Dermis blood vessel endothelial cell (primary cell): ENCODE data around the gene NAXD. TPM values are rescaled to one million over a fixed set of nuclear protein-coding genes. Genes with fewer than 3 reads are reported as not detected.
"Not testable (repeated sequence)": the region's sequence is repeated elsewhere in the genome, so short reads cannot be mapped to it uniquely, and the experiment has no call there.

ENCODE experiments used
- DNase-seq: peaks from one replicate; pipeline ENCODE4 v3.0.0; 2010
- total RNA-seq: library from RNA; depleted of rRNA; stranded (reverse); fragments of >200 nt; gene quantifications from 2 replicates; pipeline ENCODE4 v1.2.3, GENCODE V29; 2014

The NAXD gene
- total RNA-seq, 1 donor from 2014 or later: 24.8 TPM

GRCh38 chr13:110628952-110629701, 13.8 kb downstream of the NAXD start:
- DNase-seq: peak; percentile 56

- DNase-seq: no peak
Observed at GRCh38 chr13:110629735-110630134, 14.4 kb downstream of the NAXD start.

GRCh38 chr13:110630566-110631119, 15.3 kb downstream of the NAXD start:
- no peak for DNase-seq

- DNase-seq: not testable (repeated sequence)
Observed at GRCh38 chr13:110632255-110632654, 16.9 kb downstream of the NAXD start.

- peak; percentile 23 for DNase-seq
Observed at GRCh38 chr13:110633776-110634175, 18.4 kb downstream of the NAXD start.

GRCh38 chr13:110634558-110634957, 19.2 kb downstream of the NAXD start:
- DNase-seq: no peak

- no peak for DNase-seq
Observed at GRCh38 chr13:110635405-110636002, 20.2 kb downstream of the NAXD start.

- no peak for DNase-seq
Observed at GRCh38 chr13:110636053-110636475, 20.7 kb downstream of the NAXD start.

- DNase-seq: no peak
Observed at GRCh38 chr13:110636701-110637201, 21.4 kb downstream of the NAXD start.

- DNase-seq: no peak
Observed at GRCh38 chr13:110637275-110637674, 21.9 kb downstream of the NAXD start.

GRCh38 chr13:110637747-110638146, 22.4 kb downstream of the NAXD start:
- no peak for DNase-seq

GRCh38 chr13:110638257-110638656, 22.9 kb downstream of the NAXD start:
- DNase-seq: no peak

- DNase-seq: no peak
Observed at GRCh38 chr13:110638814-110639806, 23.8 kb downstream of the NAXD start.

- no peak for DNase-seq
Observed at GRCh38 chr13:110639935-110640334, 24.6 kb downstream of the NAXD start.

GRCh38 chr13:110640591-110641029, 25.3 kb downstream of the NAXD start:
- peak; percentile 23 for DNase-seq

- no peak for DNase-seq
Observed at GRCh38 chr13:110641055-110642015, 26.0 kb downstream of the NAXD start.

GRCh38 chr13:110642291-110642981, 27.1 kb downstream of the NAXD start:
- no peak for DNase-seq

GRCh38 chr13:110643324-110643723, 28.0 kb downstream of the NAXD start:
- no peak for DNase-seq

GRCh38 chr13:110643768-110644421, 28.6 kb downstream of the NAXD start:
- no peak for DNase-seq
